Tibial nerve (tissue), 4 donors: ENCODE results near the gene CA12. TPM values are rescaled to one million over a fixed set of nuclear protein-coding genes. Genes with fewer than 3 reads are reported as not detected.

Experiments used
- DNase-seq, 2 donors: peaks; one replicate each; pipeline ENCODE4 v3.0.0-alpha.2; 2019; ENCODE audit warnings: low spot score in 2 of 2
- H3K27ac ChIP-seq, 4 donors: fragments of 200-600 bp; sonication (generic) in 3 of 4; one replicate each; pipeline ENCODE4 v1.5.1; 2017 to 2019; ENCODE audit warnings: mild to moderate bottlenecking in 1 of 4
- H3K27me3 ChIP-seq, 2 donors: fragments of 200-600 bp; sonication (generic) in 1 of 2; one replicate each; pipeline versions ENCODE4 v1.5.1 to v1.6.0; 2017 to 2019
- H3K36me3 ChIP-seq, 3 donors: fragments of 200-600 bp; sonication (generic); one replicate each; pipeline ENCODE4 v1.5.1; 2018 to 2019
- H3K4me1 ChIP-seq, 4 donors: fragments of 200-600 bp; sonication (generic) in 3 of 4; one replicate each; pipeline ENCODE4 v1.5.1; 2017 to 2019
- H3K4me3 ChIP-seq, 4 donors: fragments of 200-600 bp; sonication (generic) in 3 of 4; one replicate each; pipeline ENCODE4 v1.5.1; 2017 to 2019; ENCODE audit warnings: mild to moderate bottlenecking in 1 of 4, moderate library complexity in 1 of 4
- H3K9me3 ChIP-seq, 4 donors: fragments of 200-600 bp; sonication (generic) in 3 of 4; one replicate each; pipeline ENCODE4 v1.5.1; 2017 to 2019
- CTCF ChIP-seq, 5 experiments: fragments of 200-600 bp in 3 of 5; fragments of 450-650 bp in 2 of 5; sonication (generic) in 3 of 5; IDR thresholded peaks; one replicate each; pipeline ENCODE4 v1.5.1; 2016 to 2019; ENCODE audit warnings: antibody characterized with exemption in 5 of 5, mild to moderate bottlenecking in 3 of 5, moderate library complexity in 2 of 5
- EP300 ChIP-seq, 2 donors: sonication (generic); formaldehyde crosslinking; IDR thresholded peaks; one replicate each; pipeline ENCODE4 v1.6.1; 2017; ENCODE audit warnings: antibody characterized with exemption in 2 of 2, mild to moderate bottlenecking in 1 of 2
- POLR2A ChIP-seq, 2 donors: fragments of 450-650 bp; IDR thresholded peaks; one replicate each; pipeline ENCODE4 v1.6.1; 2017; ENCODE audit warnings: antibody characterized with exemption in 2 of 2, mild to moderate bottlenecking in 2 of 2, moderate library complexity in 2 of 2
- WGBS, 2 donors: methylation state at CpG; one replicate each; pipeline ENCODE4 v1.1.5; 2018; 5-methylcytosine and 5-hydroxymethylcytosine counted together
- total RNA-seq, 4 donors: library from RNA; depleted of rRNA; stranded (reverse); fragments of >200 nt; gene quantifications; one replicate each; pipeline ENCODE4 v1.1.0, GENCODE V29; 2016

The CA12 gene
- total RNA-seq, 4 donors from 2014 or later = 0.22 to 2.5 (median 1.1) TPM

- Histone ChIP-seq H3K4me3 (no peak overlapping the region), H3K36me3 (no peaks in the 10 kb centered on the region), H3K9me3 (no peaks in the 10 kb centered on the region), H3K4me1 (peaks cover 0 to 4% (median 2%) of the 10 kb centered on the region in 4 donors), H3K27me3 (no peaks in the 10 kb centered on the region), H3K27ac (no peak overlapping the region)
- TF ChIP-seq EP300 (IDR thresholded peaks at IDR 0.05) = no peak
- TF ChIP-seq CTCF (IDR thresholded peaks at IDR 0.05) = no peak
- no peak for TF ChIP-seq POLR2A (IDR thresholded peaks at IDR 0.05)
- DNase-seq = no peak
- WGBS, 2 donors = 61 to 67% methylated on average over 5 of the region's 5 CpGs
Measured at GRCh38 chr15:63407612-63408011, 26.0 kb upstream of the CA12 start.

- Histone ChIP-seq H3K36me3 (no peaks in the 10 kb centered on the region), H3K9me3 (no peaks in the 10 kb centered on the region), H3K27me3 (no peaks in the 10 kb centered on the region), H3K4me1 (peaks cover 0 to 7% (median 2%) of the 10 kb centered on the region in 4 donors), H3K27ac (no peak overlapping the region), H3K4me3 (no peak overlapping the region)
- DNase-seq = no peak
- WGBS, 2 donors = 83 to 85% methylated on average over 9 of the region's 9 CpGs
- no peak for TF ChIP-seq POLR2A (IDR thresholded peaks at IDR 0.05)
- TF ChIP-seq CTCF (IDR thresholded peaks at IDR 0.05) = no peak
- no peak for TF ChIP-seq EP300 (IDR thresholded peaks at IDR 0.05)
Measured at GRCh38 chr15:63405683-63406390, 24.2 kb upstream of the CA12 start.

- Histone ChIP-seq H3K9me3 (no peaks in the 10 kb centered on the region), H3K4me1 (peaks cover 0 to 7% (median 2%) of the 10 kb centered on the region in 4 donors), H3K4me3 (no peak overlapping the region), H3K36me3 (no peaks in the 10 kb centered on the region), H3K27me3 (no peaks in the 10 kb centered on the region), H3K27ac (no peak overlapping the region)
- DNase-seq = no peak
- 91 to 93% methylated on average over 5 of the region's 5 CpGs for WGBS, 2 donors
- TF ChIP-seq CTCF (IDR thresholded peaks at IDR 0.05) = no peak
- no peak for TF ChIP-seq POLR2A (IDR thresholded peaks at IDR 0.05)
- TF ChIP-seq EP300 (IDR thresholded peaks at IDR 0.05) = no peak
Measured at GRCh38 chr15:63405159-63405558, 23.5 kb upstream of the CA12 start.

DNA sequence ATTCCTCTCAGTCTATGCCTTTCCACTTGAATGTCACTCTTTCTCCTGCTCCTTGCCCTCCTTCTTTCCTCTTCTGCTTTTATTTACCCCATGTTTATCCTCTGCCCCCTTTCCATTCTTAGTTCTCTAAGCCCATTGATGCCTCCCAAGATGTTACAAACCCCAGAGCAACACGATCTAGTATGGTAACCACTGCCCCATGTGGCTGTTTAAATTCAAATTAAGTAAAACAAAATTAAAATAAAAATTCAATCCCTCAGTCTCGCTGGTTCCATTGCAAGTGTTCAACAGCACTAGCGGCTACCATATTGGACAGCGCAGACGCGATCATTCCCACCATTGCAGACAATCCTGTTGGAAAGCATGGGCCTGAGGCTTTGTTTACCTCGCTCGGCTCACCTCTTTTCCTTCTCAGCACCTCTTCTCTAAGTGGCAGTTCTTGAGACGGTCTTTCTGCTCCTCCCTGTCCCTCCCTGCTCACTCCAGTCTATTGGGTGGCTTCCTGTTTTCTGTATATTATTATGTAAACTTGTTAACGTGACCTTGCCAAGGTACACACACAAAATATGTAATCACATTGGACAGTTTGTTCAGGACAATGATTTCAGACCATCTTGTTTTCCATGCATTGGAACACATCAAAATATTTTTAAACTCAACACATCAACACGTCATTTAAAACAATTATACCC is 21.8 kb upstream of the CA12 start:
- Histone ChIP-seq H3K27ac (no peak overlapping the region), H3K9me3 (no peaks in the 10 kb centered on the region), H3K4me3 (no peak overlapping the region), H3K27me3 (no peaks in the 10 kb centered on the region), H3K4me1 (peaks cover 0 to 7% (median 2%) of the 10 kb centered on the region in 4 donors), H3K36me3 (no peaks in the 10 kb centered on the region)
- no peak for DNase-seq
- WGBS, 2 donors = 80 to 81% methylated on average over 11 of the region's 11 CpGs
- no peak for TF ChIP-seq EP300 (IDR thresholded peaks at IDR 0.05)
- TF ChIP-seq CTCF (IDR thresholded peaks at IDR 0.05) = no peak
